Ascending aorta (tissue), 2 donors: ENCODE results near the gene SLC37A2. TPM values are rescaled to one million over a fixed set of nuclear protein-coding genes. Genes with fewer than 3 reads are reported as not detected.

Source experiments
- DNase-seq, 2 donors: peaks; one replicate each; pipeline ENCODE4 v3.0.0-alpha.2; 2019; ENCODE audit warnings: low spot score in 2 of 2
- H3K27ac ChIP-seq, 2 donors: fragments of 200-600 bp; sonication (generic); one replicate each; pipeline ENCODE4 v1.5.1; 2016 to 2017; ENCODE audit warnings: mild to moderate bottlenecking in 1 of 2
- H3K27me3 ChIP-seq: fragments of 200-600 bp; sonication (generic); one replicate; pipeline ENCODE4 v1.5.1; 2017
- H3K36me3 ChIP-seq, 2 donors: fragments of 200-600 bp; sonication (generic); one replicate each; pipeline ENCODE4 v1.5.1; 2016
- H3K4me1 ChIP-seq, 2 donors: fragments of 200-600 bp; sonication (generic); one replicate each; pipeline ENCODE4 v1.5.1; 2016 to 2017; ENCODE audit warnings: mild to moderate bottlenecking in 1 of 2
- H3K4me3 ChIP-seq, 2 donors: fragments of 200-600 bp; sonication (generic); one replicate each; pipeline ENCODE4 v1.5.1; 2016 to 2017; ENCODE audit warnings: mild to moderate bottlenecking in 1 of 2
- H3K9me3 ChIP-seq, 2 donors: fragments of 200-600 bp; sonication (generic); one replicate each; pipeline ENCODE4 v1.5.1; 2016
- intact Hi-C: fragments of 100-400 bp; cut with DNase I; formaldehyde crosslinking; loops from one replicate; pipeline ENCODE4 v1.15.1; 2023
- total RNA-seq: library from RNA; depleted of rRNA; stranded (reverse); fragments of >200 nt; gene quantifications from one replicate; pipeline ENCODE4 v1.1.0, GENCODE V29; 2016
- TF ChIP-seq, protein P1 (sequence below), 3 experiments: fragments of 200-600 bp in 2 of 3; fragments of 450-650 bp in 1 of 3; sonication (generic) in 2 of 3; IDR thresholded peaks; one replicate each; pipeline ENCODE4 v1.5.1; 2016 to 2019; ENCODE audit warnings: antibody characterized with exemption in 3 of 3, mild to moderate bottlenecking in 1 of 3, moderate library complexity in 1 of 3

The SLC37A2 gene
- total RNA-seq, 1 donor from 2014 or later, result 1.5 TPM

DNA sequence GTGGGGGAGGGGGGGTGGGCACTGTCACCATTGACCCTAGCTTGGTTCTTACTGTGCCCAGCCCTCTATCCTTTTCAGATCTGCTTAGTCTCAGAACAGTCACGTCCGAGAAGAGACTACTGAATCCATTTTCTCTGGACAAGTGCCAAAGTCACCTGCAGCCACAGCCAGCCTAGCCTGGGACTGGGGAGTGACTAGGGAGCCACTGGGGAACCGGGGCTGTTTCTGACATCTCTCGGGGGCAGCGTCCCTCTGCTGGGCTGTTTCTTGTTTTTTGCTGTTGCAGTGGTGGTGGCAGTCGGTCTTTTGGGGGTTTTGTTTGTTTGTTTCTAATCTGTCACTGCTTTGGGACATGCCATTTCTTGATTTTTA is 8.7 kb downstream of the SLC37A2 start:
- peak overlapping the region; percentile 3 to 64 for H3K27ac ChIP-seq
- intact Hi-C loops, result no loop called here
- H3K36me3 ChIP-seq, result no peaks in the 10 kb centered on the region
- TF ChIP-seq, protein P1, sequence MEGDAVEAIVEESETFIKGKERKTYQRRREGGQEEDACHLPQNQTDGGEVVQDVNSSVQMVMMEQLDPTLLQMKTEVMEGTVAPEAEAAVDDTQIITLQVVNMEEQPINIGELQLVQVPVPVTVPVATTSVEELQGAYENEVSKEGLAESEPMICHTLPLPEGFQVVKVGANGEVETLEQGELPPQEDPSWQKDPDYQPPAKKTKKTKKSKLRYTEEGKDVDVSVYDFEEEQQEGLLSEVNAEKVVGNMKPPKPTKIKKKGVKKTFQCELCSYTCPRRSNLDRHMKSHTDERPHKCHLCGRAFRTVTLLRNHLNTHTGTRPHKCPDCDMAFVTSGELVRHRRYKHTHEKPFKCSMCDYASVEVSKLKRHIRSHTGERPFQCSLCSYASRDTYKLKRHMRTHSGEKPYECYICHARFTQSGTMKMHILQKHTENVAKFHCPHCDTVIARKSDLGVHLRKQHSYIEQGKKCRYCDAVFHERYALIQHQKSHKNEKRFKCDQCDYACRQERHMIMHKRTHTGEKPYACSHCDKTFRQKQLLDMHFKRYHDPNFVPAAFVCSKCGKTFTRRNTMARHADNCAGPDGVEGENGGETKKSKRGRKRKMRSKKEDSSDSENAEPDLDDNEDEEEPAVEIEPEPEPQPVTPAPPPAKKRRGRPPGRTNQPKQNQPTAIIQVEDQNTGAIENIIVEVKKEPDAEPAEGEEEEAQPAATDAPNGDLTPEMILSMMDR (IDR thresholded peaks at IDR 0.05), result no peak
- no peaks in the 10 kb centered on the region for H3K4me1 ChIP-seq
- no peak for DNase-seq
- H3K9me3 ChIP-seq, result no peaks in the 10 kb centered on the region
- H3K4me3 ChIP-seq, result no peak overlapping the region
- no peaks in the 10 kb centered on the region for H3K27me3 ChIP-seq

DNA sequence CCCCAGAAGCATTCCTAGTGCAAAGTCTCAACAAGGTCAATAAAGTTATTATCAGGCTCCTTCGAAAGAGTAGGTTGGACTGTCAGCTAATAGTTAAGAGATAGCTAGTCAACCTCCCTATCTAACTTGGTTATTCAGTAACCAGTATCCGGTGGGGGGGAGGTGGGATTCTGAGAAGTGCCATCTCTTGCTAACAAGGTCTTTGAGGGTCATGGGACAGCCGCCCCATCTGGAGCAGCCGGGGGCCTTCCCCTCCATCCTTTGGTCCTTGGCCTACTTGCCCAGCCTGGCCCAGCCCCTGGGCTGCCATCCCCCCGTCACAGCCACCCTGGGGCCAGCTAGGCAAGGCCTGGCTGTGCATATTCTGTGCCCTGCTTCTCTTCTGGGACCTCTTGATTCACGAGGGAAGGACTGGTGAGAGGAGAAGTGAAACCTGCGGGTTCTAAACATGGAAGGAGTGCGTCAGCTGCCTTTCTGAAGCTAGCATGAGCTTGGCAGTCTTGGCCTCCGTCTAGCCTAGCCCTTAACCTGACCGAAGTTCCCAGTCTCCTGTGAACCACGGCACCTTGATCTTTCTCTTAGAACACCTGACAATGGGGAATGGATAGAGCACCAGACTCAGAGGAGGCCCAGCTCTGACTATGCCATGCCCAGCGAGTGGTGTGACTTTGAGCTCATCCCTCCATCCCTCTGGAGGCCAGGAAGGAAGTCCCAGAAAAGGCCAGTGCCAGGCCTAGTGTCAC is 9.3 kb downstream of the SLC37A2 start:
- H3K4me3 ChIP-seq, result no peak overlapping the region
- no peaks in the 10 kb centered on the region for H3K27me3 ChIP-seq
- H3K9me3 ChIP-seq, result no peaks in the 10 kb centered on the region
- no peaks in the 10 kb centered on the region for H3K4me1 ChIP-seq
- H3K36me3 ChIP-seq, result no peaks in the 10 kb centered on the region
- H3K27ac ChIP-seq, result peak overlapping the region; percentile 18 to 64
- DNase-seq, result peak in 1 of 2 donors; percentile 29
- intact Hi-C loops, result no loop called here
- TF ChIP-seq, protein P1 (IDR thresholded peaks at IDR 0.05), result no peak

GRCh38 chr11:125072961-125073590 is 10.0 kb downstream of the SLC37A2 start:
- peak overlapping the region in 1 of 2 donors; percentile 18 for H3K27ac ChIP-seq
- H3K27me3 ChIP-seq, result no peaks in the 10 kb centered on the region

GRCh38 chr11:125073616-125074483 is 10.7 kb downstream of the SLC37A2 start:
- TF ChIP-seq, protein P1 (IDR thresholded peaks at IDR 0.05), result no peak

More at GRCh38 chr11:125072961-125073590, 10.0 kb downstream of the SLC37A2 start:
- intact Hi-C loops, result no loop called here
- Histone ChIP-seq H3K36me3 (no peaks in the 10 kb centered on the region), H3K9me3 (no peaks in the 10 kb centered on the region), H3K4me1 (no peaks in the 10 kb centered on the region), H3K4me3 (no peak overlapping the region)
- DNase-seq, result no peak
- TF ChIP-seq, protein P1 (IDR thresholded peaks at IDR 0.05), result no peak

DNA sequence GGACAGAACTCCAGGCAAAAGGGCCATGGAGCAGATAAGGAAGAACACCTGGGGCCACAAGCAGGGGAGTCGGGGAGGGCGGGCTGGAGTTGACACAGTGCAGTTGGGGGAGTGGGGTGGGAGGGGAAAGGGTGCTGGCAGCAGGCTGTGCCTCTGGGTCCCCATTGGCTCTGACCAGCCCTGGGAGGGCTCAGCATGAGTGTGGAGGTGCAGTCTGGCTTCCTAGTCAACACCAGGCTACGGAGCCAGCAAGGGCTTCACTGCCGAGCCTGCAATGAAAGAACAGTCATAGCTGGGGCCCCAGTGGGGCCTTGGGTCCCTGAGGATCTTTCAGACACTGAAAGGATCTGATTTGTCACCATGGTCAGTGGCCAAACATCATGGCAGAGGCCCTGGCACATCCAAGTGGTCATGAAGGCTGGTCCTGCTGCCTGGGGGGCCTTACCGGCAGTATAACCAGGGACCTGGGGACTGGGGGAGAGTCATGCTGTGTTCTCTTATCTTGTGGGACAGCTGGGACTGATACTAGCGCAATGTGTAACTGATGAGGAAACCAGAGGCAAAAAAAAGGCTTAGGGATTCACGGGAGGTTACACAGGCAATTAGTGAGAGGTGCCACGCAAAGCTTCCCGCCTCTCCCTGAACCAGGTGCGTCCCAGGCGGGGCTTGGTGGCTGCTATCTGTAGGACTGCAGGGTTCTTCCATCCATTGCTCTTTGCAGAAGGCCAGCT is 11.6 kb downstream of the SLC37A2 start:
- Histone ChIP-seq H3K27ac (no peak overlapping the region), H3K27me3 (no peaks in the 10 kb centered on the region), H3K4me1 (no peaks in the 10 kb centered on the region), H3K4me3 (no peak overlapping the region), H3K9me3 (no peaks in the 10 kb centered on the region), H3K36me3 (no peaks in the 10 kb centered on the region)
- no peak for DNase-seq
- intact Hi-C loops, result no loop called here
- TF ChIP-seq, protein P1 (IDR thresholded peaks at IDR 0.05), result no peak

More at GRCh38 chr11:125073616-125074483, 10.7 kb downstream of the SLC37A2 start:
- Histone ChIP-seq H3K4me1 (no peaks in the 10 kb centered on the region), H3K27me3 (no peaks in the 10 kb centered on the region), H3K27ac (no peak overlapping the region), H3K4me3 (no peak overlapping the region), H3K9me3 (no peaks in the 10 kb centered on the region), H3K36me3 (no peaks in the 10 kb centered on the region)
- no peak for DNase-seq
- intact Hi-C loops, result no loop called here
